Posterior vena cava (tissue), 2 donors: ENCODE data around the gene ABHD1. TPM values are rescaled to one million over a fixed set of nuclear protein-coding genes. Genes with fewer than 3 reads are reported as not detected.
"Not testable (repeated sequence)": the region's sequence is repeated elsewhere in the genome, so short reads cannot be mapped to it uniquely, and the experiment has no call there.

Experiments used
- DNase-seq: peaks from one replicate; pipeline ENCODE4 v3.0.0-alpha.2; 2020; ENCODE audit warnings: low spot score
- intact Hi-C, 2 donors: fragments of 100-400 bp; cut with DNase I; formaldehyde crosslinking; loops; one replicate each; pipeline versions ENCODE4 v1.14.1 to v1.14.2; 2022 to 2023
- total RNA-seq, 2 donors: library from RNA; stranded (reverse); fragmentation: NEBNext Ultra II Directional; extraction: Animal tissue kit (Norgen Biotek cat#: 25700); gene quantifications; one replicate each; pipeline ENCODE4 v1.2.1, GENCODE V29; 2021
- donor health status: DM: yes; HTN: yes; CAD: no.
- donor health status: DM: yes; HTN: yes; CAD: no.

Gene ABHD1
- total RNA-seq, 2 donors from 2014 or later: 0.37 to 0.48 TPM

DNA sequence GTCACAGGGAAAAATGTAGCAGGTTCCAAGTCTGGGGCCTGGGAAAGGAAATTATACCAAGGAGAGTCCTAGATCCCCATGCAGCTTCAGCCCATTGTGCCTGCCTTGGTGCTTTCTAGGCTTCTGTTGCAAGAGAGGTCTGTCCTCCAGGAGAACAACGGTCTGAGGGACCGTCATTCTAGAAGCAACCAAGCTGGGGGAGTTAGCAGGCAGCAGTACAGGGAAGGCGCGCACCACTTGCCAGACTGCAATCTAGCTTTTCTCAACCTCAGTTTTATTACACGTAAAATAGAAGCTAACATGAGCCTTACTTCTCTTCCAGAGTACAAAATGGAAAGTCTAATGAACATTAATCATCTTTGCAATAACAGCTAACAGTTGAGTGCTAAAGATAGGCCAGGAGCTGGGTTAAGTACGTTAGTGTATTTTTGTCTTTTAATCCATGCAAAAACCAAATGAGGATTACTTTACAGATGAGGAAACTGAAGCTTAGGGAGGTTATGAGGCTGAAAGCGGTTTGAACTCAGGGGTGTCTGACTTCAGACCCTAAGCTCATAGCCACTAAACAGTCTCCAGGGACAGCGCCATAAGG, 27.1 kb downstream of the ABHD1 start:
- peak; percentile 64 for DNase-seq

DNA sequence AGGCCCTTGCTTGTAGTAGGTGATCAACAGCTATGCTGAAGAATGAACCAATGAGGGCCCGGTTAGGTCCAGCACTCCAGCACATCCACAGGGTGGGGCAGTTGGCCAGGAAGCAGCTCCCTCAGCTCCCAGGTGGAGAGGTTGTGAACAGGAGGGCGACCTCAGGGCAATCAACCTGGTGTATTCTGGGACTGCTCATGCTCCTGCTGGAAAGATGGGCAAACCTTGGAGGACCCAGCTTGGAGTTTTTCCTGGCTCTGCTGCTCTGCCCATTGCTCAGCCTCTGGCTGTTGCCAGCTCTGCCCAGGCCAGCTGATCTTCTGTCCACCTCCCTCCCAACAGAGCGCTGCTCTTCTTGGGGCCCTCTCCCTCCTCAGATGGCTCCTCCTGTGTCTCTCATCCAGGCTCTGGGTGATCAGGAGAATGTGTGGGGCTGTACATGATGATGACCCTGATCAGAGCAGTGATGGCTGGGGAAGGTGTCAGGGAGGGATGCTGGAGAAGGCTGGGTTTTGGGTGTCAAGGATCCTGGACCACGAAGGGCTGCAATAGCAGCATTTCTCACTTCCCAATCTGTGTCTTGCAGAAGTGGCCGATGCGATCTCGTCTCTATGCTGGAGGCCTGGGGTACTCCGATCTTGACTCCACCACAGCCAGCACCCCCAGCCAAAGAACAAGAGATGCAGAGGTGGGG, 28.6 kb downstream of the ABHD1 start:
- peak; percentile 43 for DNase-seq
- intact Hi-C loops: no loop called here

More for the DNA sequence above, 27.1 kb downstream of the ABHD1 start:
- intact Hi-C loops: no loop called here

DNA sequence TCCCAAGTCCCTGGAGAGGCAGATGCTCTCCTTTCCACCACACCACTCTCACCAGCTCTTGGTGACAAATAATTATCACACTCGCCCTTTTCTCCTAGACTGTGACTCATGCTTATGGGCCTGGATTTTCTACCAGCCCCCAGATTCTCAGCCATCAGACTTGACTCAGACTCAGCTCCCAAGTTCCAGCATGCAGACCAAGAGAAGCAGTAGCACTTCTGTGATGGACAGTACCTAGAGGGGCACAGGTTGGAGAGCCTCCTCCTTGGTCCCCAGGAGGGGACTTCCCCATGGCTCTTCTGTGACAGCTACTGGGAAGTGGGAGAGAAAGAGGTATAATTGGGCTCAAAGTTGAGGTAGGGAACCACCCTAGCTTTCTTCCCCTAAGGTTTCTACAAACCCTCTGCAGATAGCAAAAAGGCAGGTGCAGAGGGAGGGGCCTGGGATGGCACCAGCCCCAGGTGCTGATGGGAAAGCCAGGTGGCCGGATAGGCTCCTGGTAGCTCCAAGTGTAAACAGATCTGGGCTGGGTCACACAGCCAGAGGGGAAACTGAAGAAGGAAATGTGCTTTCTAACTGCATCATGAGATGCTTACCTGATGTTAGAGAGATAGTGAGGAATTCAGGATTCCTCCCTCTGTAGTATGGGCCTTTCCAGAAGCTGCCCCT, 29.3 kb downstream of the ABHD1 start:
- intact Hi-C loops: no loop called here
- DNase-seq: no peak

DNA sequence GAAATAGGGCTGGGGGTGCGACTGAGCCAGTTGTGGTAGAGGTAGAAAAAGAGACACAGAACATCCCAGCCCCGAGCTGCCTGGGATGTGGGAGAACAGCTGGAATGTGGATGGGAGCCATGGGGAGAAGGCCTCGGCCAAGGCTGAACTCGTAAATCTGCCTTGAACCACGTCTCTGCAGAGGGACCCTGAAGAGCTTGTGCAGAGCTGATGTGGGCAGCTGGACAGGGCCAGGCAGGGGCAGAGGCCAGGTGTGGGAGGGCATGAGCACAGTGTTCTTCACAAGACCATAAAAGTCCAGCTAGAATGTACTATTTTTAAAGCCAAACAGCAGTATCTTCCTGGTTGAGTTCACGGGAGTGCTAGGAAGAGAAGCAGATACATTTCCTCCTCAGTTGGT, 30.9 kb downstream of the ABHD1 start:
- intact Hi-C loops: no loop called here
- DNase-seq: no peak

DNA sequence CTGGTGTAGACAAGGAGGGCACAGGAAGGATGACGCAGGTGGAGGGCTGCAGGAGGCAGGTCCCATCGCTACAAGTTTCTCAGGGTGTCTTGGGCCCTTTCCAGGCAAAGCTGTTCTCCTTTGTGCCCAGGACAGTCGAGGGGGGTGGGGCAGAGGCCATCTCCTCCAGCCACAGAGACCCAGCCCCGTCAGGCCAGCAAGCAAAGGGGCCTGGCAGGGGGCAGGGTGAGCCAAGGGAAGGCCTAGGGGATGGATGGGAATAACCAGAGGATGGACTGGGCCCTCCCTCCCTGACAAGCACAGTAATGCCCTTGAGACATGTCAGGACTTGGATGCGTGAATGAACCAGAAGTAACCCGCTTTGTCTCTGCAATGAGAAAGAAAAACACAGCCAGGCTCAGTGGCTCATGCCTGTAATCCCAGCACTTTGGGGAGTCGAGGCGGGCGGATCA, 31.5 kb downstream of the ABHD1 start:
- DNase-seq: no peak

DNA sequence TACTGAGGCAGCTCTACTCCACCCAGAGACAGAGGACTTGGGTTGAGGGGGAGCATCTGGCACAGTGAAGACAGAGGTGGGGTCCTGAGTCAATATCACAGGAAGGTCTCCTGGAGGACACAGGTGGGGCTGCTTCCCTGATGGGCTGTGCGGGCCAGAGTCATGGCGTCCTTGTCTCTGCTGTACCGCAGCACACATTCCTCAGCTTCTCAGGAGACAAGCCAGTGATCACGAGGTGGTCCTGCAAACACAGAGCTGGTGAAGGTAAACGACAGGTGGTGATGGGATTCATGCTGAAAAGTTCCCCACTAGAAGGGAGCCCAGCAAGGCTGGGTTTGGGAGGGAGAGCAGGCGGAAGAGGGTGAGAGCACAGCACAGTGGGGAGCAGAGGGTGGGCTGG, 34.9 kb downstream of the ABHD1 start:
- intact Hi-C loops: no loop called here
- no peak for DNase-seq

More for the DNA sequence above, 31.5 kb downstream of the ABHD1 start:
- intact Hi-C loops: no loop called here

DNA sequence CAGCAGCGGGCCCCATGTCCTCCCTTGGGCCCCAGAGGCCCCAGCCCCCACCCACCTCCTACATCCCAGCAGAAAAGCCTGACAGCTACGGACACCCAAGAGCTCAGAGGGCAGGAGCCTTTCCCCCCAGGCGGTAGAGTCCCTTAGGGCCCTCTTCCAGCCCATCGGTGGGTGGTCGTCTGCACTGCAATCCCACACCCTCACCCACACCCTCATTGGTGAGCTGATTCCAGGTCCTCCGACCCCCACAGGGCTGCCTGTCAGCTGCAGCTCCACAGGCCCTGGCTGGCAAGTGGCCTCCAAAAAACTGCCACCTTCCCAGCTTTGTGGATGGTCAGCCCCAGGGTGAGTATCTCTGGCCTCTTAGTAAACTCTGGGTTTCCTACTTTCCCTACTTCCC, 35.7 kb downstream of the ABHD1 start:
- no peak for DNase-seq
- intact Hi-C loops: no loop called here

DNA sequence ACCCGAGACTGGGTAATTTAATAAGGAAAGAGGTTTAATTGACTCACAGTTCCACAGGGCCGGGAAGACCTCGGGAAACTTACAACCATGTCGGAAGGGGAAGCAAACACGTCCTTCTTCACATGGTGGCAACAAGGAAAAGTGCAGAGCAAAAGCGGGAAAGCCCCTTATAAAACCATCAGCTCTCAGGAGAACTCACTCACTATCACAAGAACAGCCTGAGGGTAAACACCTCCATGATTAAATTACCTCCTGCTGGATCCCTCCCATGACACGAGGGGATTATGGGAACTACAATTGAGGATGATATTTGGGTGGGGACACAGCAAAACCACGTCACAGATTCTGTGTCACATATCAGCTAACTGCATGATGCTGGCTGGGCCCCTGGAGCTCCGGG, 36.6 kb downstream of the ABHD1 start:
- DNase-seq: no peak
- intact Hi-C loops: no loop called here

DNA sequence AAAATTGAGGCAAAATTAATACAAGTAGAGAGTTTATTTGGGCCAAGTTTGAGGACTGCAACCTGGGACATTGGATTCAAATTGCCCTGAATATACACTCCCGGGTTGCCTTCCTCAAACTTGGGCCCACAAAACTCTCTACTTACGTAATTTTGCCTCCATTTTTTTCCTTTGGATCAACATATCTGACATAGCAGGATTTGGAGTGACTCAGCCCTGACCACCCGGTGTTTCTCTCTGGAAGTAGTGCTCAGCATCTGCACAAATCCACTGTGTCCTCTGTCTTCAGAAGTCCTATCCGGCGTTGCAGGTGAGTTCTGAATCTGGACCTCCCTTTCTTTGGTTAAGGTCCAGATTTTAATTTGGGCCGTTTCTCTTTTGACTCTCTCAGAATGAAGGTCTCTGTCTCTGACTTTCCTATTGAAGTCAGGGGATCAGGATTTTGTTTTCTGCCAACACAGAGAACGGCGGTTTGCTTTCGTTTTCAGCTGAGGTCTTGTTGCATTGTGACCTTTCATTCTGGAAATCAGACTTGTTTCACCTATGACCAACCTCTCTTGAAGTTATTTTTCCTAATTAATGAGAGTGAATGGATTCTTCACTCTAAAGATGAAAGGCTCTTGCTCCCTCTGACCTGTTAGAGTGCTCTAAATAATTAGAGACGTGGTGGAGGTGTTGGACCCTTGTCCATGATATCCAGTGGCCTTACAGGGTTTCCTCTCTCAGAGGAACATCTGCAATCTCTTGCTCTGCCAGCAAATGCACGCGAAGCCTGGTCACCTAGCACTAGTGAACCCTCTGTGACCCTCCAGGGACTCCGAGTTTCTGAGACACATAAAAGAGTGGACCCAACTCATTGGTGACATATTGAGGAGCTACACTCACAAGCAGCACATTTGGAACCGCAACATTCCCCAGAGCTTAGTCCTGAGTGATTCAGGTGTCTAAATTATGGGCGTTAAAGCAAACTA, 38.8 kb downstream of the ABHD1 start:
- DNase-seq: no peak
- intact Hi-C loops: no loop called here

DNA sequence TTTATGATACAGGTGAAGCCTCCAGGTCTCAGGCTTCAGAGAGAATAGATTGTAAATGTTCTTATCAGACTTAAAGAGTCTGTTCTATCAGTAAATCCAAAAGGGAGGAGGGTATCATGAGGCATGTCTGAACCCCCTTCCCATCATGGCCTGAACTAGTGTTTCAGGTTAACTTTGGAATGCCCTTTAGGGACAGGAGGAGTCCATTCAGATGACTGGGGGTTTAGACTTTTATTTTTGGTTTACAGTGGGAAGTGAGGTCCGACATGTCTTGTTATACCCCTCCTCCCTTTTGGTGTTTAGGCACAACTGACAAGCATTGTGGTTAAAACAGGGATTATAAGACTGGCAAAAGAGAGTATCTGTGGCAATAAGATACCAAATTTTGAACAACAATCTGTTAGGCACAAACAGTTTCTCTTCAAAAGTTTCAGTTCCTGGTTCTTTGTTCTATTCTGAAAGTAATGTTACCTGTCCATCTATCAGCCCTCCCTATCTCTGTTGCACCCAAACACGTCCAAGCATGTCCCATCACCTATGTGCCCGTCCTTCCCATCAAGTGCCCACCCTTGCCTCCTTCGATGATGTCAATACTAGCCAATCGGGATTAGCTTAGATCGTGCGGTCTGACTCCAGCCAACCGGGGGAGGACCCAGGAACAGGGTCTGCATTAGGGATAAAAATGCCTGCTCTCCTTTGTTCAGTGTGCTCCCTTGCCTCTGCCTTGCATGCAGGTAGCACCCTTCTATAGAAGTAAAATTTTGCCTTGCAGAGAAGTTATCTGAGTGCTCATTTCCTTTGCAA, 41.5 kb downstream of the ABHD1 start:
- intact Hi-C loops: no loop called here
- no peak for DNase-seq

DNA sequence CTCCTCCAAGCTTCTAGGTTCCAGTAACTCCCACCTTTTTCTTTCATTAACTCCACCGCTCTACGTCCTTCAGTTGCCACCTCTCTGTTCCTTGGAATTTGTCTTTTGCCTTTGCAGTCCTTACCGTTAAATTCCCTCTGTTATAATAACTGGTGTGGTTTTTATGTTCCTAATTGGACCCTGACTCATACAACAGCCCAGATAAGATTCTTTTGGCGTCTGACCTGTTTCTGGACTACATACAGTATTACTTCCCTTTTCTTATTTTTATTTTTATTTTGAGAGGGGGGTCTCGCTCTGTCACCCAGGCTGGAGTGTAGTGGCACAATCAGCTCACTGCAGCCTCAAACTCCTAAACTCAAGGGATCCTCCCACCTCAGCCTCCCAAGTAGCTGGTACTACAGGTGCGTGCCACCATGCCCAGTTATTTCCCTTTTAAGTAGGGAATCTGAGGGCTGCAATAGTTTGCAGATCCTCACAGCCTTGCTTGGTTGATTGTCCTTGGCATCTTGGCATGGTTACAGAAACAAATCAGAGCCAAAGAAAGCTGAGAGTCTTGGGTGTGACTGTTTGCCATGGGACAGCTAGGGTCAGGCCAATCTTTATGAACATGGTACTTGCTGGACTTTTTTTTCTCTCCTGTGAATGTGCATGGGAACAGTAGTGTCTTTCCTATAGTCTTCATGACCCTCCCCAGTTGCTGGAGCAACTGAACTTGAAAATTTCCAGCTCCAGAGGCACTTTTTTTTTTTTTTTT, 47.1 kb downstream of the ABHD1 start:
- no peak for DNase-seq
- intact Hi-C loops: no loop called here

DNA sequence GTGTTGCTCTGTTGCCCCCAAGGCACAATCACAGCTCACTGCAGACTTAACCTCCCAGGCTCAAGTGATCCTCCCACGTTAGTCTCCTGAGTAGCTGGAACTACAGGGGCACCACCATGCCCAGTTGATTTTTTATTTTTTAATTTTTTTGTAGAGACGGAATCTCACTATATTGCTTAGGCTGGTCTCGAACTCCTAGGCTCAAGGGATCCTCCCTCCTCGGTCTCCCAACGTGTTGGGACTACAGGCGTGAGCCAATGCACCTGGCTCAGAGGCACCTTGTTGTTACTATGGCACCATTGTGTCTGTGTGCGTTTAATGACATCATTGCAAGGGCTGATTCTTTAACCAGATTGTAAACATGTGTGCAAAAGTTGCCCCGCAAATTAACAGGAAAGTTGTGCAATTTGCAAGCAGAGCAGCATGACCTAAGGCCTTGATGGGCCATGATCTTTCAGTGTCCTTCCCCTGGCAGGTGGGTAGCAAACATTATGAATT, 47.8 kb downstream of the ABHD1 start:
- no peak for DNase-seq
- intact Hi-C loops: no loop called here

DNA sequence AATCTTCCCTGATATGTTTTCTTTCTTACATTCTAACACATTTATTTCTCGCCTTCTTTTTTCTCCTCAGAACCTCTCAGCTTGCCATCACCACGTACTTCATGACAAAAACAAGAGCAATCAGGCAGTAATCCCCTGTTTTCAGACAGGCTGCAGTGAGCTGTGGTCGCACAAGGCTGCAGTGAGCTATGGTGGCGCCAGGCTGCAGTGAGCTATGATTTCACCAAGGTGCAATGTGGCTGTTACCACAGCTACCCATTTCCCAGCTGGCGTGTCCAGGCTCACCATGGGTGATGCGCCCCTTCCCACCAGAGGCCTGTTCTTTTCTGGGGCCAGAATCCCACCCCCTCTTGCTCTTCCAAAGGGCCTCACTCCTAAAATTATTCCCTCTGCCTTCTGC, 51.0 kb downstream of the ABHD1 start:
- intact Hi-C loops: no loop called here
- no peak for DNase-seq

DNA sequence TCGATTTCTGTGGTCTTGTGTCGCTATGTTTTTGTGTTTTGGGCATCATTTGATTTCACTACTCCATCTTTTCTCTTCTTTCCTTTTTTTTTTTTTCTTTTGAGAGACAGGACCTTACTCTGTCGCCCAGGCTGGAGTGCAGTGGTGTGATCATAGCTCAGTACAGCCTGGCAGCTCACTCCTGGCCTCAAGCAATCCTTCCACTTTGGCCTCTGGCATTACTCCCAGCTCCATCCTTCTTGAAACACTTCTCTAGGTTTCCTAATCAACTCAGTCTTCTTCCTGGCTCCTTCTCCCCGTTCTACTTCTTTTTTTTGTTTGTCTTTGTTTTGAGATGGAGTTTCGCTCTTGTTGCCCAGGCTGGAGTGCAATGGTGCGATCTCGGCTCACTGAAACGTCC, 51.7 kb downstream of the ABHD1 start:
- intact Hi-C loops: no loop called here
- no peak for DNase-seq

DNA sequence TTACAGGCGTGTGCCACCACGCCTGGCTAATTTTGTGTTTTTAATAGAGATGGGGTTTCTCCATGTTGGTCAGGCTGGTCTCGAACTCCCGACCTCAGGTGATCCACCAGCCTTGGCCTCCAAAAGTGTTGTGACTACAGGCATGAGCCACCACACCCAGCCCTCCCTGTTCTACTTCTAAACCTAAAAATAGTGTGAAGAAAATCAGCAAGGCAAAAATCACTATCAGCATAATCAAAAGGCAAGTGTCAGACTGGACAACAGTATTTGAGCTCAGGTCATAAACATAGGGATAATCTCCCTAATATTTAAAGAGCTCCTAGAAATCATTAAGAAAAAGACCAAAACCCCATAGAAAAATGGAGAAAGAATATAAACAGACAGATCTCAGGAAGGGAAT, 52.2 kb downstream of the ABHD1 start:
- intact Hi-C loops, DNase-seq: not testable (repeated sequence)

DNA sequence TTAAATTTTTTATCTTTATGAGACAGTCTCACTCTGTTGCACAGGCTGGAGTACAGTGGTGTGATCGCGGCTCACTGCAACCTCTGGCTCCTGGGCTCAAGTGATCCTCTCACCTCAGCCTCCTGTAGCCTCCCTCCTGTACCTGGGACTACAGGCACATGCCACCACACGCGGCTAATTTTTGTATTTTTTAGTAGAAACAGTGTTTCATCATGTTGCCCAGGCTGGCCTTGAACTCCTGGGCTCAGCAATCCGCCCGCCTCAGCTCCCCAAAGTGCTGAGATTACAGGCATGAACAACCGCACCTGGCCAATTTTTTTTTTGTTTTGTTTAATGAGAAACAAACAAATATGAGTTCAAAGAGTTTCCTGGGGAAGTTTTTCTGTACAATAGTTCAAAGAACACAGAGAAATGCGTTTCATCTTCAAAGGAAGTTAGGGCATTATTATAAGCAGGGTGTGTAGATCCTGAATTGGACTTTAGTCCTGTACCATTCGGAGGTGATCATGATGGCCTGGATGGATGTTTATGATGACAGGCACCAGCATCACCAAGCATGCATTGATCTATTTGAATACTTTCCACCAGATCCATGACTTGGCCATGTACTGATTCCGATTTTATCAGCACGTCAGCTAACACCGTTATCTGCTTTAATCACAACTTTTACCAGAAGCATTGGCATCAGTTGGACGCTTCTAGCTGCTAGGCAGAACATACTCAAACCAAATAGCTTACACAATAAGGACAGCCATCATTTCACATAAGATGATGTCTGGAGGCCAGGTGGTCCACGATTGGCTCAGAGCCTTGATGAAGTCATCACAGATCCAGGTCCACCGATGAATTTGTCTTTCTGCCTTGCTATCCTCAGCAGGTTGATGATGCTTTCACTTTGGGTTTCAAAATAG, 54.1 kb downstream of the ABHD1 start:
- DNase-seq: no peak
- intact Hi-C loops: no loop called here

DNA sequence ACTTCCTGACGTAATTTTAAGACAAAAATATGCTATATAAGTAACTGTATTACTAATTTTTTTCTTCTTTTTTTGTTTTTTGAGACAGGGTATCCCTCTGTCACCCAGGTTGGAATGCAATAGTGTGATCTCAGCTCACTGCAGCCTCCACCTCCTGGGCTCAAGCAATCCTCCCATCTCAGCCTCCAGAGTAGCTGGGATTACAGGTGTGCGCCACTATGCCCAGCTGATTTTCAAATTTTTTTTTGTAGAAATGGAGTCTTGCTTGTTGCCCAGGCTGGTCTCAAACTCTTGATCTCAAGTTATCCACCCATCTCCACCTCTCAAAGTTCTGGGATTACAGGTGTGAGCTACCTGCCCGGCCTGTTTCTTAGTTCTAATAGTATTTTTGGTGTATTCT, 54.9 kb downstream of the ABHD1 start:
- intact Hi-C loops: no loop called here
- DNase-seq: no peak
